Uterus (tissue), 2 donors: ENCODE results near the gene ADAMTS17.

Experiments
- CTCF ChIP-seq, 4 experiments: fragments of 200-600 bp in 2 of 4; fragments of 450-650 bp in 2 of 4; sonication (generic) in 2 of 4; IDR thresholded peaks; one replicate each; pipeline ENCODE4 v1.5.1; 2016 to 2019; ENCODE audit warnings: antibody characterized with exemption in 4 of 4, mild to moderate bottlenecking in 2 of 4, moderate library complexity in 1 of 4
- POLR2A ChIP-seq, 2 donors: fragments of 450-650 bp; IDR thresholded peaks; one replicate each; pipeline ENCODE4 v1.6.1; 2016; ENCODE audit warnings: antibody characterized with exemption in 2 of 2, mild to moderate bottlenecking in 1 of 2, moderate library complexity in 1 of 2

GRCh38 chr15:100229181-100230163 lies 112.3 kb downstream of the ADAMTS17 start:
- TF ChIP-seq POLR2A (IDR thresholded peaks at IDR 0.05) (no peak), CTCF (IDR thresholded peaks at IDR 0.05) (no peak)
